Measurements from ENCODE around the gene ADGRL2.

GRCh38 chr1:82030830-82031229 is 230.1 kb downstream of the ADGRL2 start:
- TF ChIP-seq CTCF (IDR thresholded peaks at IDR 0.05) (no peak), POLR2A (IDR thresholded peaks at IDR 0.05; ENCODE audit: low read depth) (no peak), POLR2AphosphoS5 (IDR thresholded peaks at IDR 0.05) (no peak)

Measured in esophagus muscularis mucosa (tissue), 3 donors.